GM23338 (cell line): ENCODE results near the gene ELMO3. TPM values are rescaled to one million over a fixed set of nuclear protein-coding genes. Genes with fewer than 3 reads are reported as not detected.

Source experiments
- ATAC-seq: fragments of 200-7000 bp; cut with Tn5 transposase; 3 replicates; pipeline ENCODE4 v1.9.1; 2020
- DNase-seq: peaks from one replicate; pipeline ENCODE4 v3.0.0-alpha.2; 2015; ENCODE audit warnings: low spot score
- H2AFZ ChIP-seq: fragments of 200-600 bp; sonication (generic); 2 replicates; pipeline ENCODE4 v1.8.0; 2016; ENCODE audit warnings: antibody characterized with exemption, mild to moderate bottlenecking, moderate library complexity
- H3F3A ChIP-seq: fragments of 200-600 bp; sonication (generic); replicated peaks from 2 replicates; pipeline ENCODE4 v1.8.0; 2017; ENCODE audit warnings: antibody characterized with exemption, mixed run types, low read depth
- H3K27ac ChIP-seq: fragments of 200-600 bp; sonication (generic); 2 replicates; pipeline ENCODE4 v1.6.1; 2016; ENCODE audit warnings: low read depth
- H3K27me3 ChIP-seq: fragments of 200-600 bp; sonication (generic); 2 replicates; pipeline ENCODE4 v1.8.0; 2016; ENCODE audit warnings: mild to moderate bottlenecking, mixed run types, moderate library complexity; ENCODE audit not compliant: insufficient read depth
- H3K36me3 ChIP-seq: fragments of 200-600 bp; sonication (generic); 2 replicates; pipeline ENCODE4 v1.8.0; 2016; ENCODE audit warnings: mild to moderate bottlenecking; ENCODE audit not compliant: insufficient read depth
- H3K4me1 ChIP-seq: fragments of 200-600 bp; sonication (generic); 2 replicates; pipeline ENCODE4 v1.8.0; 2016; ENCODE audit warnings: mild to moderate bottlenecking, moderate library complexity; ENCODE audit not compliant: insufficient read depth
- H3K4me2 ChIP-seq: fragments of 200-600 bp; sonication (generic); 2 replicates; pipeline ENCODE4 v1.7.1; 2017; ENCODE audit warnings: mixed run types
- H3K4me3 ChIP-seq: fragments of 200-600 bp; sonication (generic); 2 replicates; pipeline ENCODE4 v1.6.1; 2016; ENCODE audit warnings: mixed run types
- H3K79me2 ChIP-seq: fragments of 200-600 bp; sonication (generic); replicated peaks from 2 replicates; pipeline ENCODE4 v1.8.0; 2017; ENCODE audit warnings: mild to moderate bottlenecking; ENCODE audit not compliant: insufficient read depth
- H3K9me2 ChIP-seq: fragments of 200-600 bp; sonication (generic); 2 replicates; pipeline ENCODE4 v1.8.0; 2017; ENCODE audit not compliant: insufficient read depth
- H4K20me1 ChIP-seq: fragments of 200-600 bp; sonication (generic); replicated peaks from 2 replicates; pipeline ENCODE4 v1.8.0; 2017; ENCODE audit warnings: mild to moderate bottlenecking; ENCODE audit not compliant: insufficient read depth
- H3K27ac Mint-ChIP-seq: 2 replicates; pipeline ENCODE4 v1.8.0; 2020; ENCODE audit warnings: inconsistent platforms, mild to moderate bottlenecking, moderate library complexity, mixed read lengths
- H3K27me3 Mint-ChIP-seq: 3 replicates; pipeline ENCODE4 v1.8.0; 2022; ENCODE audit warnings: low read depth, mild to moderate bottlenecking, moderate library complexity, mixed read lengths, inconsistent platforms; ENCODE audit not compliant: insufficient read depth, poor library complexity
- H3K36me3 Mint-ChIP-seq: 3 replicates; pipeline ENCODE4 v1.8.0; 2021; ENCODE audit warnings: low read depth, mild to moderate bottlenecking, inconsistent platforms, moderate library complexity, mixed read lengths
- H3K4me1 Mint-ChIP-seq: 3 replicates; pipeline ENCODE4 v1.8.0; 2020; ENCODE audit warnings: mild to moderate bottlenecking, inconsistent platforms, mixed read lengths
- H3K4me3 Mint-ChIP-seq: 3 replicates; pipeline ENCODE4 v1.8.0; 2021; ENCODE audit warnings: moderate library complexity, mild to moderate bottlenecking, inconsistent platforms, mixed read lengths
- H3K9me3 Mint-ChIP-seq: 3 replicates; pipeline ENCODE4 v1.8.0; 2020; ENCODE audit warnings: moderate library complexity, mild to moderate bottlenecking, inconsistent platforms, mixed read lengths
- CREB1 ChIP-seq: fragments of 250-450 bp; sonication (Bioruptor Pico); IDR thresholded peaks from 2 replicates; pipeline ENCODE4 v1.5.0; 2020; ENCODE audit warnings: low read depth, mild to moderate bottlenecking, moderate library complexity
- EZH2 ChIP-seq: fragments of 200-600 bp; sonication (generic); IDR thresholded peaks from one replicate; pipeline ENCODE4 v1.8.0; 2017; ENCODE audit warnings: antibody characterized with exemption, mild to moderate bottlenecking, low read depth; ENCODE audit not compliant: unreplicated experiment
- EZH2phosphoT487 ChIP-seq: fragments of 200-600 bp; sonication (generic); IDR thresholded peaks from one replicate; pipeline ENCODE4 v1.8.1; 2018; ENCODE audit warnings: antibody characterized with exemption; ENCODE audit not compliant: unreplicated experiment
- polyA plus RNA-seq: library from polyadenylated mRNA; unstranded; fragments of >200 nt; fragmentation: Nextera tagmentation; extraction: Ambion mirVana; gene quantifications from 2 replicates; pipeline ENCODE4 v1.2.1, GENCODE V29; 2016
- total RNA-seq: library from RNA; depleted of rRNA; stranded (reverse); fragments of >200 nt; shearing (Covaris generic); gene quantifications from 2 replicates; pipeline ENCODE4 v1.2.3, GENCODE V29; 2014
- TF ChIP-seq, protein P1 (sequence below): fragments of 250-450 bp; sonication (Bioruptor Pico); IDR thresholded peaks from 2 replicates; pipeline ENCODE4 v1.5.0; 2020; ENCODE audit warnings: mild to moderate bottlenecking, moderate library complexity
- TF ChIP-seq, protein P2 (sequence below): IDR thresholded peaks from one replicate; pipeline ENCODE4 v1.6.1; 2018; ENCODE audit warnings: antibody characterized with exemption; ENCODE audit not compliant: unreplicated experiment

Gene ELMO3
- total and polyA plus RNA-seq, 2 experiments from 2014 or later, result 4.7 to 16.2 TPM

DNA sequence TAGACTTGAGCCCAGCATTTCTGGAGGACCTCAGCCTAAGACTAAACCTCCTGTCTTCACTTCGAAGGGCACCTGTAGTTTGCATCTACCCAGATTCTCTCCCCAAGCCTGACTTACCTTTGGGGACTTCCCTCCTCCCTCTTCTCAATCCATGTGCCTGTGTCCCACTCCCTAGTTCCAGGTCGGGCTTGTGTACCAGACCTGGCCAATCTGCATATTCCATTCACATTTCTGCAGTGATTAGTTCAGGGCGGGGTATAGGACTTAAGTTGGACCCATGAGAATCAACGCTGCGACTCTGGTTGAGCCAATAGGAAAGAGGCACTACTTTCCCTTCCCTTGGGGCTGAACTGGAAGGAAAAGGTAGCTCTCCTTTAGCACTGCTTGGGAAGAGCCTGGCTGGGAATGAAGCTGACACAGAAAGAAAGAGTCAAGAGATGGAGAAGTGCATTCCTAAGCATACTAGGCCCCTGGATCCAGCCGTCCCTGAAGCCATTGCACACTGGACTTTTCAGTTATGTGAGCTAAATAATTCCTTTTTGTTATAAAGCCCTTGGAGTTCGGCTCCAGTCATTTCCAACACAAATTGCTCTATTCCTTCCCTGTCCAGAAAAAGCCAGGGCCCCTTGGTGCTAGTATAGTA is 41.7 kb upstream of the ELMO3 start:
- peak; percentile 80 for TF ChIP-seq EZH2
- no peak for TF ChIP-seq EZH2phosphoT487
- TF ChIP-seq, protein P1, sequence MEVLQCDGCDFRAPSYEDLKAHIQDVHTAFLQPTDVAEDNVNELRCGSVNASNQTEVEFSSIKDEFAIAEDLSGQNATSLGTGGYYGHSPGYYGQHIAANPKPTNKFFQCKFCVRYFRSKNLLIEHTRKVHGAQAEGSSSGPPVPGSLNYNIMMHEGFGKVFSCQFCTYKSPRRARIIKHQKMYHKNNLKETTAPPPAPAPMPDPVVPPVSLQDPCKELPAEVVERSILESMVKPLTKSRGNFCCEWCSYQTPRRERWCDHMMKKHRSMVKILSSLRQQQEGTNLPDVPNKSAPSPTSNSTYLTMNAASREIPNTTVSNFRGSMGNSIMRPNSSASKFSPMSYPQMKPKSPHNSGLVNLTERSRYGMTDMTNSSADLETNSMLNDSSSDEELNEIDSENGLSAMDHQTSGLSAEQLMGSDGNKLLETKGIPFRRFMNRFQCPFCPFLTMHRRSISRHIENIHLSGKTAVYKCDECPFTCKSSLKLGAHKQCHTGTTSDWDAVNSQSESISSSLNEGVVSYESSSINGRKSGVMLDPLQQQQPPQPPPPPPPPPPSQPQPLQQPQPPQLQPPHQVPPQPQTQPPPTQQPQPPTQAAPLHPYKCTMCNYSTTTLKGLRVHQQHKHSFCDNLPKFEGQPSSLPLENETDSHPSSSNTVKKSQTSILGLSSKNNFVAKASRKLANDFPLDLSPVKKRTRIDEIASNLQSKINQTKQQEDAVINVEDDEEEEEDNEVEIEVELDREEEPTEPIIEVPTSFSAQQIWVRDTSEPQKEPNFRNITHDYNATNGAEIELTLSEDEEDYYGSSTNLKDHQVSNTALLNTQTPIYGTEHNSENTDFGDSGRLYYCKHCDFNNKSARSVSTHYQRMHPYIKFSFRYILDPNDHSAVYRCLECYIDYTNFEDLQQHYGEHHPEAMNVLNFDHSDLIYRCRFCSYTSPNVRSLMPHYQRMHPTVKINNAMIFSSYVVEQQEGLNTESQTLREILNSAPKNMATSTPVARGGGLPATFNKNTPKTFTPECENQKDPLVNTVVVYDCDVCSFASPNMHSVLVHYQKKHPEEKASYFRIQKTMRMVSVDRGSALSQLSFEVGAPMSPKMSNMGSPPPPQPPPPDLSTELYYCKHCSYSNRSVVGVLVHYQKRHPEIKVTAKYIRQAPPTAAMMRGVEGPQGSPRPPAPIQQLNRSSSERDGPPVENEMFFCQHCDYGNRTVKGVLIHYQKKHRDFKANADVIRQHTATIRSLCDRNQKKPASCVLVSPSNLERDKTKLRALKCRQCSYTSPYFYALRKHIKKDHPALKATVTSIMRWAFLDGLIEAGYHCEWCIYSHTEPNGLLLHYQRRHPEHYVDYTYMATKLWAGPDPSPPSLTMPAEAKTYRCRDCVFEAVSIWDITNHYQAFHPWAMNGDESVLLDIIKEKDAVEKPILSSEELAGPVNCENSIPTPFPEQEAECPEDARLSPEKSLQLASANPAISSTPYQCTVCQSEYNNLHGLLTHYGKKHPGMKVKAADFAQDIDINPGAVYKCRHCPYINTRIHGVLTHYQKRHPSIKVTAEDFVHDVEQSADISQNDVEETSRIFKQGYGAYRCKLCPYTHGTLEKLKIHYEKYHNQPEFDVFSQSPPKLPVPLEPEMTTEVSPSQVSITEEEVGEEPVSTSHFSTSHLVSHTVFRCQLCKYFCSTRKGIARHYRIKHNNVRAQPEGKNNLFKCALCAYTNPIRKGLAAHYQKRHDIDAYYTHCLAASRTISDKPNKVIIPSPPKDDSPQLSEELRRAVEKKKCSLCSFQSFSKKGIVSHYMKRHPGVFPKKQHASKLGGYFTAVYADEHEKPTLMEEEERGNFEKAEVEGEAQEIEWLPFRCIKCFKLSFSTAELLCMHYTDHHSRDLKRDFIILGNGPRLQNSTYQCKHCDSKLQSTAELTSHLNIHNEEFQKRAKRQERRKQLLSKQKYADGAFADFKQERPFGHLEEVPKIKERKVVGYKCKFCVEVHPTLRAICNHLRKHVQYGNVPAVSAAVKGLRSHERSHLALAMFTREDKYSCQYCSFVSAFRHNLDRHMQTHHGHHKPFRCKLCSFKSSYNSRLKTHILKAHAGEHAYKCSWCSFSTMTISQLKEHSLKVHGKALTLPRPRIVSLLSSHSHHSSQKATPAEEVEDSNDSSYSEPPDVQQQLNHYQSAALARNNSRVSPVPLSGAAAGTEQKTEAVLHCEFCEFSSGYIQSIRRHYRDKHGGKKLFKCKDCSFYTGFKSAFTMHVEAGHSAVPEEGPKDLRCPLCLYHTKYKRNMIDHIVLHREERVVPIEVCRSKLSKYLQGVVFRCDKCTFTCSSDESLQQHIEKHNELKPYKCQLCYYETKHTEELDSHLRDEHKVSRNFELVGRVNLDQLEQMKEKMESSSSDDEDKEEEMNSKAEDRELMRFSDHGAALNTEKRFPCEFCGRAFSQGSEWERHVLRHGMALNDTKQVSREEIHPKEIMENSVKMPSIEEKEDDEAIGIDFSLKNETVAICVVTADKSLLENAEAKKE (CRISPR knock-in tag), result no peak
- TF ChIP-seq, protein P2, sequence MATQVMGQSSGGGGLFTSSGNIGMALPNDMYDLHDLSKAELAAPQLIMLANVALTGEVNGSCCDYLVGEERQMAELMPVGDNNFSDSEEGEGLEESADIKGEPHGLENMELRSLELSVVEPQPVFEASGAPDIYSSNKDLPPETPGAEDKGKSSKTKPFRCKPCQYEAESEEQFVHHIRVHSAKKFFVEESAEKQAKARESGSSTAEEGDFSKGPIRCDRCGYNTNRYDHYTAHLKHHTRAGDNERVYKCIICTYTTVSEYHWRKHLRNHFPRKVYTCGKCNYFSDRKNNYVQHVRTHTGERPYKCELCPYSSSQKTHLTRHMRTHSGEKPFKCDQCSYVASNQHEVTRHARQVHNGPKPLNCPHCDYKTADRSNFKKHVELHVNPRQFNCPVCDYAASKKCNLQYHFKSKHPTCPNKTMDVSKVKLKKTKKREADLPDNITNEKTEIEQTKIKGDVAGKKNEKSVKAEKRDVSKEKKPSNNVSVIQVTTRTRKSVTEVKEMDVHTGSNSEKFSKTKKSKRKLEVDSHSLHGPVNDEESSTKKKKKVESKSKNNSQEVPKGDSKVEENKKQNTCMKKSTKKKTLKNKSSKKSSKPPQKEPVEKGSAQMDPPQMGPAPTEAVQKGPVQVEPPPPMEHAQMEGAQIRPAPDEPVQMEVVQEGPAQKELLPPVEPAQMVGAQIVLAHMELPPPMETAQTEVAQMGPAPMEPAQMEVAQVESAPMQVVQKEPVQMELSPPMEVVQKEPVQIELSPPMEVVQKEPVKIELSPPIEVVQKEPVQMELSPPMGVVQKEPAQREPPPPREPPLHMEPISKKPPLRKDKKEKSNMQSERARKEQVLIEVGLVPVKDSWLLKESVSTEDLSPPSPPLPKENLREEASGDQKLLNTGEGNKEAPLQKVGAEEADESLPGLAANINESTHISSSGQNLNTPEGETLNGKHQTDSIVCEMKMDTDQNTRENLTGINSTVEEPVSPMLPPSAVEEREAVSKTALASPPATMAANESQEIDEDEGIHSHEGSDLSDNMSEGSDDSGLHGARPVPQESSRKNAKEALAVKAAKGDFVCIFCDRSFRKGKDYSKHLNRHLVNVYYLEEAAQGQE, result no peak
- no peak for TF ChIP-seq CREB1 (CRISPR knock-in tag)
- Histone ChIP-seq H3F3A (peaks cover 8% of the 10 kb centered on the region), H4K20me1 (peaks cover 5% of the 10 kb centered on the region; the same call in 1 of the 2 replicates), H3K27me3 (peaks cover 100% of the 10 kb centered on the region), H3K36me3 (no peaks in the 10 kb centered on the region), H2AFZ (no peak overlapping the region), H3K9me2 (no peaks in the 10 kb centered on the region), H3K4me3 (no peak overlapping the region), H3K4me2 (no peak overlapping the region), H3K4me1 (peaks cover 25% of the 10 kb centered on the region; the same call in 1 of the 2 replicates), H3K27ac (no peak overlapping the region), H3K79me2 (no peaks in the 10 kb centered on the region)
- ATAC-seq (no peak), DNase-seq (no peak)
- H3K9me3 Mint-ChIP-seq, result peaks cover 4% of the 10 kb centered on the region; the same call in 2 of the 3 replicates
- H3K4me3 Mint-ChIP-seq, result no peak overlapping the region; the same call in 2 of the 3 replicates
- no peaks in the 10 kb centered on the region; the same call in 2 of the 3 replicates for H3K36me3 Mint-ChIP-seq
- H3K4me1 Mint-ChIP-seq, result peaks cover 17% of the 10 kb centered on the region
- H3K27me3 Mint-ChIP-seq, result peaks cover 98% of the 10 kb centered on the region
- H3K27ac Mint-ChIP-seq, result no peak overlapping the region
